ENCODE measurements around the gene NR1I3.
"Not testable (repeated sequence)": the region's sequence is repeated elsewhere in the genome, so short reads cannot be mapped to it uniquely, and the experiment has no call there.

Gene NR1I3

DNA sequence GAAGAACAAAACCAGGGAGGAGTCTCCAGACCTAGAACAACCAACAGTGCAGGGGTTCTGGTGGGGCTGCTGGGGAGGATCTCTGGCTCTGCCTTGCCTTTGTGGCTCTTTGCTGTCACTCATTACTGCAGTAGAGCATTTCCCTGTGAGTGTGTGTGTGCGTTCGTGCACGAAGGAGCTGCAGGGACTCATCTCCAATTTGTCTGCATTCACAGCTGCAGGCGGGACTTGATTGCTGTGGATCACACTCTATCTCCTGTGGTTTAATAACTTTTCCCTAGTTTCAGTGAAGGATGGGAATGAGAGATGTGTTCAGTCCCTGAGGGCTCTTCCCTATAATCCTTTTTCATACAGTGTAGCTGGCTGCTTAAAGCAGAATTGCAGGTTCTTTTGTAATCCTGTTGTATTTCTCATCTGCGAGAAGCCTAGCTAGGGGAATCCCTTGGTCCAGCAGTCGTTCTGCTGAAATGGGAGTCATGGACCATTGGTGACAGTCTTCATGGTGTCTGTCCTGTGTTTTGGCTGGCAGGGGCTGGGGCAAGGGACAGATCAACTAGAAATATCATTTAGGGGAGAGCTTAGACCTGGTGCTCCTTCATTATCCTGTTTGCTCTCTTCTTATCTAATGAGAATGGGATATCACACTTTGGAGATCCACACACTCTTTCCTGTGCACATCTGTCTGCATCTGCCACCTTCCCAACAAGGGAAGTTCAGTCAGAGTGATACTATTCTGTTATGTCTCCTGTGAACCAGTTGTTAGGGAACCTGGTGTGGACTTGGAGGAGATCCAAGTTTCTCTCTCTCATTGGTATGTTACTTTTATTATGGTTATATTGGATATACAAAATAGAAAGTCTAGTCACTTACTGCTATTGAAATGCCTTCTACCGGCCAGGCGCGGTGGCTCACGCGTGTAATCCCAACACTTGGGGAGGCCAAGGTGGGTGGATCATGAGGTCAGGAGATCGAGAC lies 23.5 kb upstream of the NR1I3 start:
- Histone ChIP-seq H3K9me3 (ENCODE audit: control insufficient read depth in 1 of 2, low read length in 2 of 2) (peaks cover 0 to 6% of the 10 kb centered on the region in 2 donors), H3K36me3 (ENCODE audit: control insufficient read depth in 1 of 2, insufficient read depth in 2 of 2, low read length in 2 of 2) (no peaks in the 10 kb centered on the region), H3K4me1 (ENCODE audit: control insufficient read depth in 1 of 2, insufficient read depth in 2 of 2, low read length in 2 of 2) (peaks cover 4 to 22% of the 10 kb centered on the region in 2 donors), H3K27me3 (ENCODE audit: low read depth, low read length) (peaks cover 36% of the 10 kb centered on the region), H3K27ac (ENCODE audit: low read length) (no peak overlapping the region), H3K4me3 (ENCODE audit: low read depth in 1 of 2, low read length in 2 of 2) (peak overlapping the region in 1 of 2 donors; percentile 4)

DNA sequence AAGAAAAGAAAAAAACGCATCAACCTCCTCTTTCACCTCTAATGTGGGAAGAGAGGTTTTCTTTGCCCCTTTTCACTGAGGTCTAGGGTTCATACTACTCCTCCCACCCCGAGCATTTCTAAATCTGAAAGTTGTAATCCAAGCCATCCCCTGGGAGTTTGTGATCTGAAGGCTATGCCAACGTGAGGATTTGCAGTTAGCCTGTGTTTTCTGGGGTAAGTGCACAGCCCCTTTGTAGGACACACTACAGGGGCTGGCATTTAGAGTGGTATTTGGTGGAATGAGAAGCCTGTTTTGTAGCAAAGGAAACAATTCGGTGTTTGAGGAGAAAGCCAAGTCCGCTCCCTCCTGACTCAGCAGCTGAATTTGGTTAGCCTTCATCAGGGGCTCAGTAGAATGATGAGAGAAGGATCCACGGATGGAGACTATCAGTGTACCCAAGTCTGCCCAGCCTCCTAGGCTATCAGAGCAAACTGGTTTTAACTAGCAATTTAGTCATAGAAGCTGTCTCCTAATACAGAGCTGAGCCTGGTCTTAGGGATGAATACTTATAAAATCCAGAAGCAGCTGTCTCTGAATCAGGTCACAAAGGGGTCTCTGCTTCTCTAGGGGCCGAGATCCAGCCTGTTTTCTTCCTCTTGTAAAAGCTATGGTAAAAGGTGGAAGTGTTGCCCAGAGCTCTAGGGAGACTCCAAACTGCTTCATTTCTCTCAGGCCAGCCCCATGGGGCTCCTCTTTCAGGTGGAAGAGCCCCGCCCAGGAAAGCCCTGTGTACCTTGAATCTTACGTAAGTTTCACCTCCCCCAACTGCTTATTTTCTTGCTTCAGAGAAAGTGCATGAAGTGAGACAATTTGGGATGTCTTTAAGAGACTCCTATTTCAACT lies 22.6 kb upstream of the NR1I3 start:
- Histone ChIP-seq H3K4me1 (ENCODE audit: control insufficient read depth in 1 of 2, insufficient read depth in 2 of 2, low read length in 2 of 2) (peaks cover 0 to 14% of the 10 kb centered on the region in 2 donors), H3K9me3 (ENCODE audit: control insufficient read depth in 1 of 2, low read length in 2 of 2) (peaks cover 0 to 6% of the 10 kb centered on the region in 2 donors), H3K36me3 (ENCODE audit: control insufficient read depth in 1 of 2, insufficient read depth in 2 of 2, low read length in 2 of 2) (no peaks in the 10 kb centered on the region), H3K27me3 (ENCODE audit: low read depth, low read length) (peaks cover 36% of the 10 kb centered on the region), H3K4me3 (ENCODE audit: low read depth in 1 of 2, low read length in 2 of 2) (peak overlapping the region in 1 of 2 donors; percentile 4), H3K27ac (ENCODE audit: low read length) (no peak overlapping the region)

DNA sequence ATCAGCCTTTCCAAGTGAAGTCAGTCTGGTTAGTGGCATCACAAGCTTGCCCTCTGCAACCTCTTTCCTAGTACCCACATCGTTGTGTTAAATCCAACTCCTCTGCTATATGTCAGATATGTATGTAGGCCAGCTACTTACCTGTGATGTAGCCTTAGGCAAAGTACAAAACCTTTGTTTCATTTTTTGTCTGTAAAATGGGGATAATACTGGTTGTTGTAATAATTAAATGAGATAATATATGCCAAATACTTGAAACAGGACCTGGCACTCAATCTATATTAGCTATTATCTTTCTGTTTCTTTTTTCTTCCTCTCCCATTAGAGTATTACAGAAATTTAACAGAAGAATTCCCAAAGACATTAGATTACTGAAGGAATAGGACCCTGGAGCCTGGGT lies 21.8 kb upstream of the NR1I3 start:
- Histone ChIP-seq H3K36me3 (ENCODE audit: control insufficient read depth in 1 of 2, insufficient read depth in 2 of 2, low read length in 2 of 2) (no peaks in the 10 kb centered on the region), H3K27ac (ENCODE audit: low read length) (no peak overlapping the region), H3K4me1 (ENCODE audit: control insufficient read depth in 1 of 2, insufficient read depth in 2 of 2, low read length in 2 of 2) (peaks cover 0 to 14% of the 10 kb centered on the region in 2 donors), H3K4me3 (ENCODE audit: low read depth in 1 of 2, low read length in 2 of 2) (peak overlapping the region; percentile 51 to 83), H3K27me3 (ENCODE audit: low read depth, low read length) (peaks cover 36% of the 10 kb centered on the region), H3K9me3 (ENCODE audit: control insufficient read depth in 1 of 2, low read length in 2 of 2) (peaks cover 0 to 6% of the 10 kb centered on the region in 2 donors)

DNA sequence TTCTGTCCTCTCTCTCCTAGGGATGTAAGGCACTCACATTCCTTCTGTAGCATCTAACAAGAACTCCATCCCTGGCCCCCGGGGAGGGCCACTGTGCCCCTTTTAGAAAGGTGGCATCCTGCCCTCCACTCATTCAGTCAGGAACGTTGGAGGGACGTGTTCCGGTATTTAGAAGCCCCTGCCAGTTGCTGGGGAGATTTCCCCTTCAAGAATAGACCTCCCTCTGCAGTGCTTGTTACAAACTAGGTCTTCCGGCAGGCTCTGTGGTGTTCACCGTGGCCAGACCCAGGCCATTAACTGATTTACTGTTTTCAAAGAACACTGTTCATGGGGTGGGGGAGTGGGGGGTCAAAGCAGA lies 21.3 kb upstream of the NR1I3 start:
- Histone ChIP-seq H3K4me3 (ENCODE audit: low read depth in 1 of 2, low read length in 2 of 2) (peak overlapping the region; percentile 51 to 83), H3K27me3 (ENCODE audit: low read depth, low read length) (peaks cover 36% of the 10 kb centered on the region), H3K36me3 (ENCODE audit: control insufficient read depth in 1 of 2, insufficient read depth in 2 of 2, low read length in 2 of 2) (no peaks in the 10 kb centered on the region), H3K27ac (ENCODE audit: low read length) (no peak overlapping the region), H3K9me3 (ENCODE audit: control insufficient read depth in 1 of 2, low read length in 2 of 2) (peaks cover 0 to 6% of the 10 kb centered on the region in 2 donors), H3K4me1 (ENCODE audit: control insufficient read depth in 1 of 2, insufficient read depth in 2 of 2, low read length in 2 of 2) (peaks cover 0 to 14% of the 10 kb centered on the region in 2 donors)

DNA sequence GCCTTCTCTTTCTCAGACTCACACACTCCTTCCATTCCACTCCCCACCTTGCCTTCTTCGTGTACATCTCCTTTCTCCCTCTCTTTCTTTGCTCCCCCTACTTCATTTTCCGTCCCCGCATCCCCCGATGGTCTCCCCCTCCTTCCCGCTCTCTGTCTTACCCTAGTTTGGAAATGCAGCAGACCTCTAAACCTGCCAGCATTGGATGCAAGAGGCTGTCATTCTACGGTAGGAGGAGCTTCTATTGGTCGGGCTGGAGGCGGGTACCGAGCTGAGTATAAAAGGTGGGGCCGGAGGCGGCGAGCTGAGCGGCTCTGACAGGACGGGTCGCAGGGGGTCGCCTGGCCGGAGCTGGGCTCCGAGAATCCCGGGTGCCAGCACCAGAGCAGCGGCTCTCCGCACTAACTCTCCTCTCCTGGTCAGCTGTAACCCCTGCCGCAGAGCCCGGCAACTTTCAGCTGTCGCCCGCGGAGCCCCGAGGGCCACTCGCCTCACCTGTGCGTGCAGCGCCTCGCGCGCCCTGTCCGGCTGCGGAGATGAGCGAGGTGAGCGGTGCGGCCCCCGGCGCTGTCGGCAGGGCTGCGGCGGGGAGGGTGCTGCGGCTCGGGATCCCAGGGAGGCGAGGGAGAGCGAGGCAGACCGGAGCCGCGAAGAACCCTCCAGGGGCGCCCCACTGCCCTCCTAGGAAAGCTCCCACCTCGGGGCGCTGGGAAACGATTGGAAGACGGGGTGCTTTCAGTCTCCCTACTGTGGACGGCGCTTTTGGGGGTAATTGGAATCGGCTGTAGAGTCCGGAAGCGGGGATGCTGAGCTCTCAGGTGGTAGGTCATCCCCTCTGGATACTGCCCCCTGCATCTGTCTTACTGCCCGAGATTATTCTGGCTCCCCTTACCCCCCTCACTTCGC lies 20.7 kb upstream of the NR1I3 start, which contains the start of gene PCP4L1:
TSS of gene PCP4L1 (plus strand) at position 307 of the 906 bp plus-strand sequence. CDS start at position 537, 230 bp downstream.
- peaks cover 0 to 6% of the 10 kb centered on the region in 2 donors for H3K9me3 ChIP-seq (ENCODE audit: control insufficient read depth in 1 of 2, low read length in 2 of 2)
- H3K27me3 ChIP-seq (ENCODE audit: low read depth, low read length) = peaks cover 36% of the 10 kb centered on the region
- H3K4me3 ChIP-seq (ENCODE audit: low read depth in 1 of 2, low read length in 2 of 2) = peak within 1 kb of the TSS; percentile 51 to 83
- peaks cover 0 to 14% of the 10 kb centered on the region in 2 donors for H3K4me1 ChIP-seq (ENCODE audit: control insufficient read depth in 1 of 2, insufficient read depth in 2 of 2, low read length in 2 of 2)
- no peaks in the 10 kb centered on the region for H3K36me3 ChIP-seq (ENCODE audit: control insufficient read depth in 1 of 2, insufficient read depth in 2 of 2, low read length in 2 of 2)
- no peak within 1 kb of the TSS for H3K27ac ChIP-seq (ENCODE audit: low read length)

DNA sequence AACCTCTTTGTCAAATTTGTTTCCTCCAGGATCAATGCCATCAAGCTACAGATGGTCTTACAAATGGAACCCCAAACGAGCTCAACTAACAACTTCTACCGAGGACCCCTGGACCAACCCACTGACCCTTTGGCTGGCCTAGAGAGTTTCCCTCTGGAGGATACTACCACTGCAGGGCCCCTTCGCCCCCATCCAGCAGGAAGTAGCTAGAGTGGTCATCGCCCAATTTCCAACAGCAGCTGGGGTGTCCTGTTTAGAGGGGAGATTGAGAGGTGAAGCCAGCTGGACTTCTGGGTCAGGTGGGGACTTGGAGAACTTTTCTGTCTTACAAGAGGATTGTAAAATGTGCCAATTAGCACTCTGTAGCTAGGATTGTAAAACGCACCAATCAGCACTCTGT lies 19.1 kb upstream of the NR1I3 start:
- H3K36me3 ChIP-seq (ENCODE audit: control insufficient read depth in 1 of 2, insufficient read depth in 2 of 2, low read length in 2 of 2); H3K9me3 ChIP-seq (ENCODE audit: control insufficient read depth in 1 of 2, low read length in 2 of 2); H3K4me3 ChIP-seq (ENCODE audit: low read depth in 1 of 2, low read length in 2 of 2); H3K27ac ChIP-seq (ENCODE audit: low read length): not testable (repeated sequence)
- Histone ChIP-seq H3K4me1 (ENCODE audit: control insufficient read depth in 1 of 2, insufficient read depth in 2 of 2, low read length in 2 of 2) (peaks cover 0 to 14% of the 10 kb centered on the region in 2 donors), H3K27me3 (ENCODE audit: low read depth, low read length) (peaks cover 36% of the 10 kb centered on the region)

DNA sequence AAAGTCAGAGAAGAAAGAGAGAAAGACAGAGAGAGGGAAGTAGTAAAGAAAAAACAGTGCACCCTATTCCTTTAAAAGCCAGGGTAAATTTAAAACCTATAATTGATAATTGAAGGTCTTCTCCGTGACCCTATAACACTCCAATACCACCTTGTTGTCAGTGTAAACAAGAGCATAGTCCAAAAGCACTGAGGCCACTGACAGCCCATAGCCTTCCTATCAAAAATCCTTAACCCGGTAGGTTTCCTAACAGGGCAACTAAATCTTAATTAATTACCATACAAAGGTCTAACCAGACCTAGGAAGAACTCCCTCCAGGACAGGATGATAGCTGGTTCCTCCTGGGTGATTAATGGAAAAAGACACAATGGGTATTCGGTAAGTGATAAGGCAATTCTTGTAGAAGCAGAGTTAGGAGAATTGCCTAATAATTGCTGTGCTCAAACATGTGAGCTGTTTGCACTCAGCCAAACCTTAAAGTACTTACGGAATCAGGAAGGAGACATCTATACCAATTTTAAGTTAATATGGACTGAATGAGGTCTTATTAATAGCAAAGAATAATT lies 18.0 kb upstream of the NR1I3 start:
- not testable (repeated sequence) for H3K36me3 ChIP-seq (ENCODE audit: control insufficient read depth in 1 of 2, insufficient read depth in 2 of 2, low read length in 2 of 2); H3K4me3 ChIP-seq (ENCODE audit: low read depth in 1 of 2, low read length in 2 of 2); H3K27ac ChIP-seq (ENCODE audit: low read length); H3K9me3 ChIP-seq (ENCODE audit: control insufficient read depth in 1 of 2, low read length in 2 of 2)
- Histone ChIP-seq H3K4me1 (ENCODE audit: control insufficient read depth in 1 of 2, insufficient read depth in 2 of 2, low read length in 2 of 2) (peaks cover 0 to 14% of the 10 kb centered on the region in 2 donors), H3K27me3 (ENCODE audit: low read depth, low read length) (peaks cover 34% of the 10 kb centered on the region)

DNA sequence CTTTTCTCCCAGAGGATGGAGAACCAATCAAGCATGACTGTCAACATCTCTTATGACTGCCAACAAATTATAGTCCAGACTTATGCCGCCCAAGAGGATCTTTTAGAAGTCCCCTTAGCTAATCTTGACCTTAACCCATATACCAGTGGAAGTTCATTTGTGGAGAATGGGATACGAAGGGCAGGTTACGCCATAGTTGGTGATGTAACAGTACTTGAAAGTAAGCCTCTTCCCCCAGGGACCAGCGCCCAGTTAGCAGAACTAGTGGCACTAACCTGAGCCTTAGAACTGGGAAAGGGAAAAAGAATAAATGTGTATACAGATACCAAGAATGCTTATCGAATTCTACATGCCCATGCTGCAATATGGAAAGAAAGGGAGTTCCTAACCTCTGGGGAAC lies 17.3 kb upstream of the NR1I3 start:
- H3K4me3 ChIP-seq (ENCODE audit: low read depth in 1 of 2, low read length in 2 of 2); H3K36me3 ChIP-seq (ENCODE audit: control insufficient read depth in 1 of 2, insufficient read depth in 2 of 2, low read length in 2 of 2); H3K27ac ChIP-seq (ENCODE audit: low read length); H3K9me3 ChIP-seq (ENCODE audit: control insufficient read depth in 1 of 2, low read length in 2 of 2): not testable (repeated sequence)
- Histone ChIP-seq H3K4me1 (ENCODE audit: control insufficient read depth in 1 of 2, insufficient read depth in 2 of 2, low read length in 2 of 2) (peaks cover 0 to 11% of the 10 kb centered on the region in 2 donors), H3K27me3 (ENCODE audit: low read depth, low read length) (peaks cover 26% of the 10 kb centered on the region)

DNA sequence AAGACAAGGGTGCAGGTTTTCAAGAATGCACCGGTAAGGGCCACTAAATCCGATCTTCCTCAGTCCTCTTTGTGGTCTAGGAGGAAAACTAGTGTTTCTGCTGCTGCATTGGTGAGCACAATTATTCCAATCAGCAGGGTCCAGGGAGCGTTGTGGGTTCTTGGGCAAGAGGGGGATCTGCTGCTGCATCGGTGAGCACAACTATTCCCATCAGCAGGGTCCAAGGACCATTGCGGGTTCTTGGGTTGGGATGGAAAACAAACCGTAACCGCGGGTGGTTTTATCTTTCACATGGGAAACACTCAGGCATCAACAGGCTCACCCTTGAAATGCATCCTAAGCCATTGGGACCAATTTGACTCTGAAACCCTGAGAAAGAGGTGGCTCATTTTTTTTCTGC lies 13.6 kb upstream of the NR1I3 start:
- peaks cover 0 to 3% of the 10 kb centered on the region in 2 donors for H3K9me3 ChIP-seq (ENCODE audit: control insufficient read depth in 1 of 2, low read length in 2 of 2)
- no peak overlapping the region for H3K27ac ChIP-seq (ENCODE audit: low read length)
- H3K4me1 ChIP-seq (ENCODE audit: control insufficient read depth in 1 of 2, insufficient read depth in 2 of 2, low read length in 2 of 2) = no peaks in the 10 kb centered on the region
- H3K4me3 ChIP-seq (ENCODE audit: low read depth in 1 of 2, low read length in 2 of 2) = no peak overlapping the region
- H3K27me3 ChIP-seq (ENCODE audit: low read depth, low read length) = no peaks in the 10 kb centered on the region
- H3K36me3 ChIP-seq (ENCODE audit: control insufficient read depth in 1 of 2, insufficient read depth in 2 of 2, low read length in 2 of 2) = no peaks in the 10 kb centered on the region

DNA sequence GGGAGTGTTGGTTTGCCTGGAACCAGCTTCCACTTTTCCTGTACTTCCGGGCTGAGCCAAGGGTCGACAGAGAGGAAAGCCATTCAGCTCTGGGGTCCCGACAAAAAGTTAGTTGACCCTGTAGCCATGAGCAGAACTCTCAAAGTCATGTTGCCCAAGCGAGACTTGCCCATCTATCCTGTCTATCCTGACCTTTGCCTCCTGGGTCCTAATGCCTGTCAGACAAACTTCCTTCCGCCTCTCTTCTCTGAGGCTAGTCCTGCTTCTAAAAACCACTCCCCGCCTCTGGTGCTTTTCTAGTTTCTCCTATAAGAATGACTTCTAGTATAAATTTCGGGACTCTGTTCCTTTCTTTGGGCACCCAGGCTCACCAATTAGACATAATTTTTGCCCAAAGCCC lies 12.8 kb upstream of the NR1I3 start:
- no peaks in the 10 kb centered on the region for H3K36me3 ChIP-seq (ENCODE audit: control insufficient read depth in 1 of 2, insufficient read depth in 2 of 2, low read length in 2 of 2)
- peaks cover 0 to 3% of the 10 kb centered on the region in 2 donors for H3K9me3 ChIP-seq (ENCODE audit: control insufficient read depth in 1 of 2, low read length in 2 of 2)
- H3K4me1 ChIP-seq (ENCODE audit: control insufficient read depth in 1 of 2, insufficient read depth in 2 of 2, low read length in 2 of 2) = no peaks in the 10 kb centered on the region
- no peaks in the 10 kb centered on the region for H3K27me3 ChIP-seq (ENCODE audit: low read depth, low read length)
- H3K4me3 ChIP-seq (ENCODE audit: low read depth in 1 of 2, low read length in 2 of 2) = no peak overlapping the region
- H3K27ac ChIP-seq (ENCODE audit: low read length) = no peak overlapping the region

Data from muscle layer of duodenum (tissue), 2 donors.